Epidermal melanocyte (primary cell): ENCODE data around the gene KRT85.
"Not testable (repeated sequence)": the region's sequence is repeated elsewhere in the genome, so short reads cannot be mapped to it uniquely, and the experiment has no call there.

Experiments
- DNase-seq: peaks from one replicate; pipeline ENCODE4 v3.0.0; 2011; ENCODE audit warnings: low spot score; ENCODE audit not compliant: insufficient read length

KRT85 gene

GRCh38 chr12:52366738-52367485 is at the start of gene KRT85:
KRT85 (minus strand) TSS chr12:52367481; CDS start chr12:52367405, 76 bp downstream.
- DNase-seq: no peak

- no peak for DNase-seq
Measured at GRCh38 chr12:52416795-52417194, 49.5 kb upstream of the KRT85 start.

GRCh38 chr12:52415870-52416750 is 48.8 kb upstream of the KRT85 start:
- no peak for DNase-seq

DNA sequence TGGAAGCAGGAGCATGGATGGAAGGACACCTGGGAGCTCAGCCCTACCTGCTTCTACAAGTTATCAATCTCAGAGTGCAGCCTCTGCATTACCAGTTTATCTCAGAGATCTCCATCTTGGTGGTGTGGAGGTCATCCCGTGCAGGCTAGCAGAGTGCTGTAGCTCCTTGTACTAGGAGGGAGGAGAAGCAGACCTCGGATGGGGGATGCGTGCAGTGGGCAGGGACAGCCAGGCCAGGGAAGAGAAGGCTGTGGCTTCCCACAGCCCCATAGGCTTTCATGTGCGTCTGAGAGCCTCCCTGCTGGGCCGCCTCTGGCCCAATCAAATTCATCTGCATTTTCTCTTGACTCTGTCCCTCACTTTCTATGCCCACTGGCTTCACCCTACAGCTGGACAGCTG is 47.7 kb upstream of the KRT85 start:
- no peak for DNase-seq

- DNase-seq: no peak
Measured at GRCh38 chr12:52413782-52414345, 46.6 kb upstream of the KRT85 start.

DNA sequence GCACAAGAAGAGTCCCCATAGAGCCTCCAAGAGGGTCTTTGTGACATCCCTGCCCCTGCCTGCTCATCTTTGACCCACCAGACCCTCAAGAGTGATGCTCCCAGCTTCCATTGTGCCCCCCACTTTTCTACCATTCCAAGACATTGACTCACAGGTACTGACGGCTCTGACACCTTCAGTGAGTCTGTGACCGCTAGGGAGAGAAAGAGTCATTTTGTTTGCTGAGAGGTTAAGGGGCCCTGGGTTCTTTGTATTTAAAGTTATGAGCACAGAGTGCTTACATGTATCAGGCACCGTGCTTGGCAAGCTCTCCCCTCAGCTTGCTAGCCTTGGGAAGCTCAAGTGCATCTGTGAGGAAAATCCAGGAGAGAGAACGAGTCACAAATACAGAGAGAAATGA is 45.9 kb upstream of the KRT85 start:
- DNase-seq: no peak

- no peak for DNase-seq
Measured at GRCh38 chr12:52411815-52412214, 44.5 kb upstream of the KRT85 start.

DNA sequence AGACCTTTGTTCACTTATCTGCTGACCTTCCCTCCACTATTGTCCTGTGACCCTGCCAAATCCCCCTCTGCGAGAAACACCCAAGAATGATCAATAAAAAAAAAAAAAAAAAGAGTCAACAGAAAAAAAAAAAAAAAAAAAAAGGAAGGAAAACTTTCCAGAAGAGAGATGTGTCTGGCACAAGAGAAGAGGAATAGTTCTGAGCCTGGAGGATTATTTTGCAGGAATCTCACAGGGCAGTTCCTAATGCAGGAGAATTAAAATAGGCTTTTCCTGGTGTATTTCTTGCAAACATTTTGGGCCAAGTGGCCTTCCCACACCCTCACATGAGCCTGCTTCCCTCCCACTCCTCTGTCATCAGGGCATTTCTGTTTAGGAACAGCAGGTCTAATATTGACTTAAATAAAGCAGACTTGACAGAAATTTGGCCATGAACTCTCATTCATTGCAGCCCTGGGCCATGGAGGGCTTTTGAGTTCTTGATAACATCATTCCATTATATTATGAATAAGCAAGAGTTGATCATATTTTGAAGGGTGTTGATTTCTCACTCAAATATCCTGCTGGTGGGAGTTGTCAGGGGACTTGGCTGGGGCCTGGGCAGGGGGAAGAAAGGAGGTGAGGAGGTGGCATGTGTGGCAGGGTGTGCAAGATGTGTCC is 43.4 kb upstream of the KRT85 start:
- DNase-seq: not testable (repeated sequence)

- DNase-seq: no peak
Measured at GRCh38 chr12:52407918-52408317, 40.6 kb upstream of the KRT85 start.

DNA sequence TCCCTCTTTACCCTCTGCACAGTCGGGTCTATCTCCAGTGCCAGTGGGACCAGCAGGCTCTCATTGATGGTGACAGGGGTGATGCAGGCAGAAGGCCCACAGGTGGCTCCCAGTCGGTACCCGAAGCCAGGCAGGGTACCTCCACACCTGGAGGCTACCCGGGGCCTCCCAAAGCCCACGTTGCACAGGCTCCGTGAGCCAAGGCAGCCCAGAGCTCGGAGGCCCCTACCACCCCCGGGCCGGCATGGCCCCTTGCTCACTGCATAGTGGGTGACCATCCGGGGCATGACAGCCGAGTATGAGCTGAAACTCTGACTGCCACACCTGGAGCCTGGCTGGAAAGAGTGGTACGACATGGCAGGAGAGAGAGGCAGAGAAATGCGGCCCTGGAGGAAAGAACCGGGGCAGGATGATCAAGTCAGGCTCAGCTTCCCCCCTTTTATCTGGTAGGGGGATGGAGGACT is 38.7 kb upstream of the KRT85 start, which contains the start of gene KRT82:
Gene KRT82, minus strand, starts transcription at position 414 of the 464 bp plus-strand sequence. Its CDS starts 58 bp downstream, at position 356.
- DNase-seq: no peak

GRCh38 chr12:52404951-52405350 is 37.7 kb upstream of the KRT85 start:
- DNase-seq: no peak

DNA sequence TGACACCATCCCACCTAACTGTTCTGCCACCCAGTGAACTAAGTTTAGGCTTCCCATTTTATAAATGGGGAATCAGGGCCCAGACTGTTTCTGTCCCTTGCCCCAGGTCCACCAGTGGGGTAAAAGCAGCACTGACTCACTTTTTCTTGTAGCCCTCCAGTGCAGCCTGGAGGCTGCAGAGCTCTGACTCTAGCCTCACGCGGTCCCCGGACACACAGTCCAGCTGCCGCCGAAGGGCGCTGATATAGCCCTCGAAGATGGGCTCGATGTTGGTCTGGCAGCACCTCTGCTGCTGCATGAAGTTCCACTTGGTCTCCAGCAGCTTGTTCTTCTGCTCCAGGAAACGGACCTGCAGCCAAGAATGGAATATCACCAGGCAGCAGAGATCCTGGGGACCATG is 36.3 kb upstream of the KRT85 start:
- DNase-seq: no peak

- no peak for DNase-seq
Measured at GRCh38 chr12:52402873-52403540, 35.7 kb upstream of the KRT85 start.

DNA sequence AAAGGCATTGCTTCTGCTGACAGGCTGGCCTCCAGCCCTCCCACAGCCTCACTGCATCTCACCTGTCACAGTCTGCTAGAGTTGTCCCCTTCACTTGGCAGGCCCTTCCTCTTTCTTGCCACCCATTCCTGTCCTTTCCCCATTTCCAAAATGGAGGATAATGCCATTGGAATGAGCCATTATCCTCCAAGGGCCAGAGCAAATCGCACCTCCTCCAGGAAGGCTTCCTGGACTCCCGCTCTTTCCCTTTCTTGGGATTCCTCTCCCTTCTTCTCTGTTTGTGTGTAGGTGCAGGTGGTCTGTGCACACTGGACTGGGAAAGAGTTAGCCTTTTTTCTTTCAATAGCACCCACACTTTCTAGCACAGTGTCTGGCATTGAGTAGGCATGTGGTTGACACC is 35.1 kb upstream of the KRT85 start:
- DNase-seq: no peak

DNA sequence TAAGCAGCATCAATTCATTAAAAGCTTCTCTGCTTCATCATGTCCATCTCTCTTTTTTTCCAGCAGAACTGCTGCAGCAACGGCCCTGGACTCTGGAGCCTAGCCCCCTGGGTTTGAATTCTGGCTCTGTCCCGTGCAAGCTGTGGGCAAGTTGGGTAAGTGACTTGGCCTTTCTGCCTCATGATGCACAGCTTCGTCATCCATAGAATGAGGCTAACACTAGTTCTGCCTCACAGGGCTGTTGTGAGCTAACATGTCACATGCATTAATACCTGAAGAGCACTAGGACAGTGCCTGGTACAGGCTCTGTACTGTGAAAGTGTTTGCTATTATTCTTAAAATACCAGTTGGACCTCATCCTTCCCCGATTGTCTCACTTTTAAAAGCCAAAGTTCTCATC is 34.6 kb upstream of the KRT85 start:
- DNase-seq: no peak

DNA sequence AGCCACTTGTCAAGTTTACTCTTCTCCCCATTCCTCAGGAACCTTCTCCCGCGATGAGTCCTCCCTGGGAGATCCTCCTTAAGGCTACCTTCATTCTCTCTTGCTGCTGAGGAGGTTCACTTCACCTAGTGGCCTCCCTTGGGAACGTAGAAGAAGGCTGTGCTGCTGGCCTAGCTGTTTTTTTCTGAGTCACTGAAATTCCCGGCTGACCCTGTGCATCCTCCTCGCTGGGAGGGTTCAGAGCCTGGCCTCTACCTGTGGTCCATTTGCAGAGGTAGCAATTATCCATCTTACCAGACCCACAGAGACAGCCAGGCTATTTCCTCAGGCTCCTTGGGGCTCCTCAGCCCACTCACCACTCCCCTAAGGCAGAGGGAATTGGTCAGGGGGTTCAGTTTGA is 34.2 kb upstream of the KRT85 start:
- DNase-seq: no peak

DNA sequence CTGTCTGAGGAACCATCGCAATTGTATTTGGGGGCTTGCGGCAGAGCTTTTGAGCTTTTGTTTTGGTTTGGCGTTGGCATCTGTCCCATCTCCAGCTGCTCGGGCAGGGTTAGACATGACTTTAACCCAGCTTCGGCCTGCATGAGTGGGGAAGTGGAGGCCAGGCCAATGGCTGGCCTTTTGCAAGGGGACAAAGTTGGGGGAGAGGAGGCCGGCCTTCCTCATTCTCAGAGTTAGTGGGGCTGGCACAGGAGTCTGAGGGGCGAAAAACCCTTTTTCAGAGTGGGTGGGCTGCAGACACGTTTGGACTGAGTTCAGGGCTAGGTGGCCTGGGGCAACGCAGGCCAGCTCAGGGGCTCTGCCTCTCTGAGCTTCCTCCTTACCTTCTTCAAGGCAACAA is 33.6 kb upstream of the KRT85 start:
- no peak for DNase-seq

DNA sequence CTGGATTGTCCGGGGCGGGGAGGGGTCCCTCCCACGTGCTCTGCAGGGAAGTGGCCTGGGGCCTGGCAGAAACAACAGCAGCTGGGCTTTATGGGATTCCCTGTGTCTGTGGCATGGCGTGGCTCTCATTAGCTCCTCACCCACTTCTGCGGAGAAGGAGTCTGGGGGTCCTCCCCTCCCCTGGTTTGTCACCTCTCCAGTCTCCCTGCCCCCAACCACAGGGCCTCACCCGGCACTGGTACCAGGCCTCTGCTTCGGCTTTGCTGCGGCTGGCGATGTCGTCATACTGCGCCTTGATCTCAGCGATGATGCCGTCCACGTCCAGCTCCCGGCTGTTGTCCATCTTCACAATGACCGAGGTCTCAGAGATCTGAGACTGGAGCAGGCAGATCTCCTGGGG is 32.5 kb upstream of the KRT85 start:
- DNase-seq: no peak

- no peak for DNase-seq
Measured at GRCh38 chr12:52398176-52398575, 30.9 kb upstream of the KRT85 start.

- no peak for DNase-seq
Measured at GRCh38 chr12:52396656-52397055, 29.4 kb upstream of the KRT85 start.
